ENCODE measurements around the gene OLFM3. TPM values are rescaled to one million over a fixed set of nuclear protein-coding genes. Genes with fewer than 3 reads are reported as not detected.

OLFM3 gene
- total and polyA plus RNA-seq, 2 donors (not counting 3 experiments of a cell fraction or from before 2014, with no cell fraction given), result not detected

DNA sequence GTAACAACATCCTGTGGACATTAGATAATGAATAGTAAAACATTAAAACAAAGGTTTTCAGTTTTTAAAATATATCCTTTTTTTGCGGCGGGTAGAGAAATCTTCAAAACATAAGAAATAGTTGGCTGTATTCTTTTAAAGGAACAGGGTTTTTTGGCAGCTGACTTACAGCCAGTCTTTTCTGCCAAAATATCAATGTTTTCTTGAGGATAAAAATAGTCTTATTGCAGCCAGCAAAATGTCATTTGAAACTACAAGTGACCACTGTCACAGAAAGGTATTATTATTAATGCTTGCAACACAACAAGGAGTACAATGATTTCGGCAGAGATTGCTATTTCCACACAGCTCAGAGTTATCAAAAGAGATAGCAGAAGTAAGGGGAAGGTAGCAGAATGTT, 21.4 kb downstream of the OLFM3 start:
- no peak overlapping the region for H3K4me2 ChIP-seq (ENCODE audit: insufficient read depth, low read length)
- ChIA-PET POLR2A (no interaction called here), CTCF (interaction anchor here (1.3 kb wide), 1 partner anchor 16 kb away, joined by 5 read pairs; no protein-coding TSS in a partner anchor)
- no peak overlapping the region for H3K27ac ChIP-seq (ENCODE audit: insufficient read depth, low read depth, low read length)
- dilution Hi-C loops (cut with MboI; ENCODE audit: extremely low pct_ligation_motif_present, low sequenced_read_pairs), result no loop called here
- H3K27me3 ChIP-seq (ENCODE audit: control insufficient read depth in 2 of 2, insufficient read depth in 2 of 2, low read length in 2 of 2), result no peaks in the 10 kb centered on the region
- no peaks in the 10 kb centered on the region for H3K4me1 ChIP-seq (ENCODE audit: control insufficient read depth, extremely low read depth, insufficient read depth, low read length)
- no peak overlapping the region for H2AFZ ChIP-seq (ENCODE audit: low read depth, low read length)
- no TSS peak for BruUV-seq (replicated peaks)
- no peaks in the 10 kb centered on the region for H3K9me1 ChIP-seq (replicated peaks; ENCODE audit: control insufficient read depth, extremely low read depth, insufficient read depth, low read length)
- FAIRE-seq (no peak), DNase-seq (ENCODE audit: low read depth, low spot score) (no peak)
- H3K79me2 ChIP-seq (ENCODE audit: control insufficient read depth, insufficient read depth, low read length), result no peaks in the 10 kb centered on the region
- intact Hi-C loops (cut with micrococcal nuclease), result no loop called here
- TF ChIP-seq EZH2 (IDR thresholded peaks at IDR 0.05; ENCODE audit: borderline replicate concordance, low read depth, low read length, severe bottlenecking) (no peak), GATA2 (IDR thresholded peaks at IDR 0.05; ENCODE audit: insufficient read depth, insufficient read length, low read depth, low read length) (no peak), JUN (IDR thresholded peaks at IDR 0.05; ENCODE audit: borderline replicate concordance, insufficient read depth, insufficient read length, low read depth) (no peak), FOS (IDR thresholded peaks at IDR 0.05; ENCODE audit: borderline replicate concordance, insufficient read depth, low read length) (no peak), POLR2AphosphoS5 (IDR thresholded peaks at IDR 0.05; ENCODE audit: insufficient read depth, low read depth, low read length) (no peak), MYC (IDR thresholded peaks at IDR 0.05; ENCODE audit: low read depth, low read length) (no peak), POLR2A (IDR thresholded peaks at IDR 0.05; ENCODE audit: low read depth, low read length) (no peak)
- TF ChIP-seq, protein P1, sequence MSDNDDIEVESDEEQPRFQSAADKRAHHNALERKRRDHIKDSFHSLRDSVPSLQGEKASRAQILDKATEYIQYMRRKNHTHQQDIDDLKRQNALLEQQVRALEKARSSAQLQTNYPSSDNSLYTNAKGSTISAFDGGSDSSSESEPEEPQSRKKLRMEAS (IDR thresholded peaks at IDR 0.05; ENCODE audit: insufficient read depth, insufficient read length), result no peak
- TF ChIP-seq, protein P2, sequence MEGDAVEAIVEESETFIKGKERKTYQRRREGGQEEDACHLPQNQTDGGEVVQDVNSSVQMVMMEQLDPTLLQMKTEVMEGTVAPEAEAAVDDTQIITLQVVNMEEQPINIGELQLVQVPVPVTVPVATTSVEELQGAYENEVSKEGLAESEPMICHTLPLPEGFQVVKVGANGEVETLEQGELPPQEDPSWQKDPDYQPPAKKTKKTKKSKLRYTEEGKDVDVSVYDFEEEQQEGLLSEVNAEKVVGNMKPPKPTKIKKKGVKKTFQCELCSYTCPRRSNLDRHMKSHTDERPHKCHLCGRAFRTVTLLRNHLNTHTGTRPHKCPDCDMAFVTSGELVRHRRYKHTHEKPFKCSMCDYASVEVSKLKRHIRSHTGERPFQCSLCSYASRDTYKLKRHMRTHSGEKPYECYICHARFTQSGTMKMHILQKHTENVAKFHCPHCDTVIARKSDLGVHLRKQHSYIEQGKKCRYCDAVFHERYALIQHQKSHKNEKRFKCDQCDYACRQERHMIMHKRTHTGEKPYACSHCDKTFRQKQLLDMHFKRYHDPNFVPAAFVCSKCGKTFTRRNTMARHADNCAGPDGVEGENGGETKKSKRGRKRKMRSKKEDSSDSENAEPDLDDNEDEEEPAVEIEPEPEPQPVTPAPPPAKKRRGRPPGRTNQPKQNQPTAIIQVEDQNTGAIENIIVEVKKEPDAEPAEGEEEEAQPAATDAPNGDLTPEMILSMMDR (IDR thresholded peaks at IDR 0.05; ENCODE audit: extremely low read depth in 1 of 2, insufficient read depth in 1 of 2, low read depth in 1 of 2, low read length in 2 of 2), result no peak
- H3K4me3 ChIP-seq (replicated peaks in 1 of 3; ENCODE audit: insufficient read depth in 1 of 3, low read depth in 1 of 3, low read length in 3 of 3), result no peak overlapping the region
- no peaks in the 10 kb centered on the region for H3K36me3 ChIP-seq (ENCODE audit: control insufficient read depth in 2 of 2, extremely low read depth in 1 of 2, insufficient read depth in 2 of 2, low read length in 2 of 2)
- no peaks in the 10 kb centered on the region for H3K9me3 ChIP-seq (replicated peaks; ENCODE audit: control insufficient read depth, insufficient read depth, low read length)
- no peaks in the 10 kb centered on the region for H4K20me1 ChIP-seq (replicated peaks; ENCODE audit: control insufficient read depth, extremely low read depth, insufficient read depth, low read length)
- no peak overlapping the region for H3K9ac ChIP-seq (replicated peaks; ENCODE audit: extremely low read depth, insufficient read depth, low read length)

Data from endothelial cell of umbilical vein (primary cell).